Epidermal melanocyte (primary cell): Measurements from ENCODE around the gene STX2.
"Not testable (repeated sequence)": the region's sequence is repeated elsewhere in the genome, so short reads cannot be mapped to it uniquely, and the experiment has no call there.

Experiments used
- DNase-seq: peaks from one replicate; pipeline ENCODE4 v3.0.0; 2011; ENCODE audit warnings: low spot score; ENCODE audit not compliant: insufficient read length

STX2 gene

GRCh38 chr12:130803702-130804101 is 35.3 kb downstream of the STX2 start:
- no peak for DNase-seq

DNA sequence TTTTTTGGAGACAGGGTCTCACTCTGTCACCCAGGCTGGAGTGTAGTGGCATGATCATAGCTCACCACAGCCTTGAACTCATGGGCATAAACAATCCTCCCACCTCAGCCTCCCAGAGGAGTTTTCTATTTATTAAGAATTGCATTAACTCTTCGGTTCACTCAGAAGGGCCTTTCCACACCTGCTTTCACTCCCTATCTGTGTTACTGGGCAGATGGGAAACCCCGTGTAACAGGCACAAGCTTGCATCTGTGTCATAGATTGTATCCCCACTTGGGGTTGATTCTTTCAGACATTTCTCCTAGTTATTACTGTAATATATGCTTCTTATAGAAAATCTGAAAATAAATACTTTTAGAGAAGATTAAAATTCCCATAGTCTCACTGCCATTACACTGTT is 38.7 kb downstream of the STX2 start:
- DNase-seq, result no peak

GRCh38 chr12:130799051-130799450 is 40.0 kb downstream of the STX2 start:
- no peak for DNase-seq

DNA sequence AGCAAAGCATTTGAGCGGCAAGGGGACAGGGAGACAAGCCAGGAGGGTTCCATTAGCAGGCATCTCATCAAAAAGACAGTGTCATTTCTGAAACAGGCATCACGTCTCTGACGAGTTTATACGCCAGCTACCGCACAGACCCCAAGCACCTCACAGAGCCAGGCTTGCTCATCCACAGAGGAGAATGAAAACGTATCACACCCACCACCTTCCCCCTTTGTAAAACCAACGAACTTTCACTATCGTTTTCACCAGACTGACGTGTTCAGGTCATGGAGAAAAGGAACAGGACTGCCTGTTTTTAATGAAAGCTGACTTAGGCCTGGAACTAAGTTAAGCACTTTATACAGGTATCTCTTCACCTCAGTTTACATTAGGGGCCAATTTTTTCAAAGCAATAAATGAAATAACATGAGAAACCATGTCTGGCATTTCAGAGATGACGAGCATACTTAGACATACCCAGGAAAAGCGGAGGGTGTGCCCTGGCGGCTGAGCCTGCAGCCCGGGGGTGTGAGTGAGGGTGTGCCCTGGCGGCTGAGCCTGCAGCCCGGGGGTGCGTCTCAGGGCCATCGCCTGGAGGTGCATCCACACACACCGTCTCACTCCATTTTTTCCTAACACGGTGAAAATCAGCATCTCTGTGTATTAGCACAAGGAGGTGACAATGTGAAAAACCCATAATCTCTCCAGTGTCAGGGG is 41.9 kb downstream of the STX2 start:
- DNase-seq, result no peak

DNA sequence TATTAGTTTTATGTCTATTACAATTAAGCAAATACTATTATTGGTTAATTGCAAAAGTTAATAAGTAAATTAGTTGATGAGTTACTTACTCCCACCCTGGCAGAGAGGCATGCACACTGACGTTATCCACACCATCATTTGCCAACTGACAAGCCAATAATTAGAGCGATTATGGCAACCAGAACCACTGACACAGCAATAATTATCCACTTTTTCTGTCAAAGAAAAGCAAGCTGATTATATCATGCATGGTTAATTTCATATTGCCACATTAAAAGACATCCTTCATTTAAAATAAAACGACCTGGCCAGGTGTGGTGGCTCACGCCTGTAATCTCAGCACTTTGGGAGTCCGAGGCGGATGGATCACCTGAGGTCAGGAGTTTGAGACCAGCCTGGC is 43.1 kb downstream of the STX2 start:
- no peak for DNase-seq

DNA sequence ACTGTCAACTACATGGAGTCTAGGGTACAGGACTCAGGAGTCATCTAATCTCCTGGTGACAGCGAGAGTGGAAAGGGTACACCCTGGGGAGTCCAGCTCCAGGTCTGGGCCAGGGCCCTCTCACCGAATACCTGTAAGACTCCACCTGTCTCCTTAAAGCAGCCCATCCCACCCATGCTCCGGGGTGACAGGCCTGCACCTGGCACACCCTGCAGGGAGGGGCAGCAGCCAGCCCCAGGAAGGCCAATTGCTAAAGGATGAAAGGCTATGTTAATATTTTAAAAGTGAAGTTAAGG is 45.5 kb downstream of the STX2 start:
- DNase-seq, result no peak

DNA sequence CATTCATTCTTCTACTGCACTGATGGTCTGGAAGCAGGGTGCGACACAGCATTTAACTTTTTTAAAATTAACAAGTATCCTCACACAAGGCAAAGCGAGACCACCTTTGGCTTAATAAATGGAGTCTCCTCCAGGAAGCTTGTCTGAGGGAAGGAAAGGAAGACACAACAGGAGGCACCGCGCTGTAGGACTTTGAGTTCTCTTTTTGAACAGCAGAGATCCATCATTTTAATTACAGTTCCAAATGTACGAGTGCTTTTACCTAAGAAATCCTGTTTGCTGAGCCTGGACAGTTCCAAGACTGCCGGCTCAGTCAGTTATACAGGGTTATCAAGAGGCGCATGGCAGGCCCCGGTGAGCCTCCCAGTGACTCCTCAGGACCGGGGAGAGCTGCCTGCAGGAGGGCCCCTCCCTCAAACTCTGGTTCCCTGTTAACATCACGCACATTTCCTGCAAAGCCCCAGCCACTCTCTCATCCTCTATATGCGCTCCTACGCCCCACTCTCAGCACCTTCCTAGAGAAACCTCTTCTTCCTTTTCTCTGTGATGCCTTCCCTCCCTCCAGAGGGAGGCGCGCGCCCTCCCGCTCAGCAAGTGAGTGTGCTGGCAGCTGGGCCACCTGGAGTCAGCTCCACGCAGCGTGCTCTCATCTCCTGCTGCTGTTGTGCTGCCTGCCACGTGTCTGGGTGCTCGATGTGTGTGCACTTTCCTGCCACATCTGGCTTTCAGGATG is 46.1 kb downstream of the STX2 start:
- no peak for DNase-seq

DNA sequence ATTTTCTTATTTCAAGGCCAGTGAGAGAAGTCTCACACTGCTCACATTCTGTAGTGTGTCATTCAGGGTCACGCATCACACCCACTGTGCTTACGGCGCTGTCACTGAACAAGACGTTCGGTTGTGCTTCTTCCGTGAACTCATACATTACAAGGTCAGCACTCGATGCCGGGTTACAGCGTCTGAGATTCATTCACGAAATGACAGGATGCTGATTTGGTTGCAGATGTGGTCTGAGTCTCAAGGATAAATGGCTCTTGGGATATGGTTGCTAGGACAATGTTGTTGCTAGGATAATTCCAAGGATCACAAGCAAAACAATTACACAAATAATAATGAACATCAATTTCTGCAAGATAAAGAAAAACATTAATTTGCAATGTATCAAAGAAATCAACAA is 47.4 kb downstream of the STX2 start:
- no peak for DNase-seq

DNA sequence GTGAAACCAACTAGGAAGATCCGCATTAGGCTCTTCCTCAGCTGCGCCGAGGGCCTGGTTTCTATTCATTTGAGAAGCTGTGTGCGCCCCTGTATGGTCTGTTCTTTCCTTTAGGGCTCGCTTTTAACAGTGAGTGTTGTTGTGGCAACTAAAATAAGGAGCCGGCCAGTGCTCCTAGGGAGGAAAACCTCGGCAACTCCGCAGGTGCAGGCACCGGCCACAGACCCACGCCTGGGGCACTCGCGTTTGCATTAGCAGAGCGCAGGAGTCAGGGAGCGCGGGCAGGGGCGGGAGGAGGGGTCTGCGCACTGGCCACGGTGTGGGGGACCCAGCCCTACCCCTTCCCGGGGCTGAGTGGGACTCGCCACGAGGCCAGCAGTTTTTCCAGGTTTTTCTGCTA is 50.5 kb downstream of the STX2 start:
- no peak for DNase-seq

DNA sequence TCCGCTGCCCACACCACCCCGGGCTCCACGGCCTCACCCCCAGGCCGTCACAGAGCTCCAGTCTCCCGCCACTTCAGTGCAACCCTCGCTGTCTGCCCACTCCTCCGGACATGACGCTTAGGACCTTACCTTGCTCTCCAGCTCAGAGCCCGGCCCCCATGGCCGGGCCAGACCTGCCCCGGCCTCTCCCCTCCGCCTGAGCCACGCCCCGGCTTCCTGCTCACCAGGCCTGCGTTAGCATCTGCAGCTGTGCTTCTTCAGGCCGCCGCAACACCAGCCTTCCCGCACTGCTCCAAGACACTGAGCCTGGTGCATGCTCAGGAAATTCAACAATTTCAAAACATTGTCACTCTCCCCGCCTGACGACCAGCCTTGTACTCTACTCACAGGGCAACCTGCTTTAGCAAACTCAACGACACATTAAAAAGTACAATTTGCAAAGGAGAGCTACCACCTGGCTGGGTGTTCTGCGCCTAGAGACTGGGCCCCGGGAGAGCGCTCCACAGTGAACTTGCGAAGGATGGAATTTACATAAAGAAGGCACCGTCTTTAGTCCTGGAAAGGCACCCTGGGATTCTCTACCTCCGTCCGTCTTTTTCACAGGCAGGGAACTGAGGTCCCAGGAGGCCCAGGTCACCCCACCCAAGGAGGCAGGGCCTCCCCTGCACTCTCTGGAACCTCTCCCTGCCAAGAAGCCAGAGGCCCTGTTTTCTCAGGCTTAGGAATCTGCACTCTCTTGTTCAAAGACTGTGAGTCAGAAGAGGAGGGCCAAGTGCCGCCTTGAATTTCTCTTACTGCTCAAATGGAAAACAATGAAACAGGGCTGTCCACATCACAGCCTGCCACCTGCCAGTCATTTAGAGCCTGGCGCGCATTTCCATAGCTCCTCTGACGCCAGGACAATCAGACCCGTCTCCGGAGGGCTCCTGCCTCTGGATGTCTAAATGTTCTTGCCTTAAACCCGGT is 51.3 kb downstream of the STX2 start:
- no peak for DNase-seq

GRCh38 chr12:130787041-130787440 is 52.0 kb downstream of the STX2 start:
- no peak for DNase-seq

DNA sequence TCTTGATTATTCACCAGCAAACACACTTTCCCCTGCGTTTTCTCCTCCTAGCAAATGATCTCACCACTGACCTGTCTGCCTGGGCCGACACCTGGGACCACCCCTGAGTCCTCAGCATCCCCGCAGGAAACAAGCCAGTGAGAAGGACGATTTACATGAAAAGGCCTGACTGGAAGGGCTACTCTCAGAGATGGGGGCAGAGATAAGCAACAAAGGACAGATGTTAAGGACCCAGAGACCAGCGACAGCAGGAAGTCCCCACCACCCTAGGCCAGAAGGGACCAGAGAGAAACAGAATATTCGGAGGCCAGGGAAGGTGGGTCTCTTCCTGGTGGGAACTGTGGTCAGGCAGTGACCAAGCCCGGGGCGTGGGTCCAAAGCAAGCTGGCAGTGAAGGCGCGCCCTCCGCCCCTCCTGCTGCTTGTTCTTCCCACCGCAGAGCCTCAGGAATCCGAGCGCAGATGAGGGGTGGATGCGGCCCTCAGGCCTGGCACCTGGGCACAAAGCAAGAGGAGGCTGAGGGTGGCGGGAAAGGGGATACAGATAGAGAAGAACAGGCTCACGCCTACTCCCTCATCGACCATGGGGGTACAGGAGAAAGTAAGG is 55.8 kb downstream of the STX2 start:
- no peak for DNase-seq

- not testable (repeated sequence) for DNase-seq
Measured at GRCh38 chr12:130782245-130782644, 56.8 kb downstream of the STX2 start.

DNA sequence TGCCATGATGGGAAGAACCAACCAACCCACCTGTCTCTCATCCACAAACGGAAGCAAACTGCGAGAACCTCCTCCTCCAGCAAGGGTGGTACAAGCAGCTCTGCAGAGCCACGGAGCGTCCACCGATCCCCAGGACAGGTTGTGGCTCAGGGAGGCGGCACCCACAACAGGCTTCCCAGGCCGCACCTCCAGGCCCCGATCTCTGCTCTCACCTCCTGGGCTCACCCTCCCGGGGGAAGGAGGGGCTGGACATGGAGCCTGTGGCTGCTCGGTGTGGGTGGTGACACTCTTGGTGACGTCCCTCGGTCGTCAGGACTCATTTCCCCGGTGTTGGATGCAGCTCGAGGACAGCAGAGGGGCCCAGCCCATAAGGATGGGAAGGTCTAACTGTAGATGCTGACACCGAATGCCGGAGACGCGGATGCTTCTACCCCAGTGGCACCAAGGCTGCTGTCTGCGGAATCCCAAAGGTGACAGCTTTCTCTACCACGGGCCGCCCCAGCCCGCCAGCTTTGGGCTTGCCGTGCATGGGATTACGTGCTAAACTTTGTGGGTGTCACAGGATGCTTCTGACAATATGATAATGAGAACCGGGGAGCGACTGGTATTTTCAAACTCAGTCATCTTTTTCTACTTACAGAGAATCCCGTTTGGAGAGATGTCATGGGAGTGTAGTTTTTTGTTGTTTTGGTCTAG is 58.0 kb downstream of the STX2 start:
- DNase-seq, result no peak

DNA sequence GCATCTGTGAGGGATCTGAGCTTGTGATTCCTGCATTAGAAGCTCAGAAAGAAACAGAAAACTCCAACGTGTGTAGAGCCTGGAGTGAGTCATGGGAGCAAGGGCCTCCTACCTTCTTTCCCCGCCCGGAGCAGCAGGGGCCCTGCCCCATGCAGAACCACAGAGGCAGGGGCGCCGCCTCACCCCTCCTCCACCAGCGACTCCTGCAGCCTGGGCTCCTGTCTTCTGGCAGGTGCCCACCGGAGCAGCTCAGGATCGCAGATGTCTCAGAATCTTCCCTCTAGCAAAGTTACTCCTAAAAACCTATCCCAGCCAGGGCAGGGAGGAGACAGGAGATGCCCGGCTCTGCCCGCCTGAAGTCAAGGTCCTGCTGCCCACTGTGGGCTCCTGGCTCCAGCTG is 58.7 kb downstream of the STX2 start:
- no peak for DNase-seq

GRCh38 chr12:130778776-130779175 is 60.3 kb downstream of the STX2 start:
- no peak for DNase-seq

GRCh38 chr12:130776857-130777339 is 62.2 kb downstream of the STX2 start:
- no peak for DNase-seq

DNA sequence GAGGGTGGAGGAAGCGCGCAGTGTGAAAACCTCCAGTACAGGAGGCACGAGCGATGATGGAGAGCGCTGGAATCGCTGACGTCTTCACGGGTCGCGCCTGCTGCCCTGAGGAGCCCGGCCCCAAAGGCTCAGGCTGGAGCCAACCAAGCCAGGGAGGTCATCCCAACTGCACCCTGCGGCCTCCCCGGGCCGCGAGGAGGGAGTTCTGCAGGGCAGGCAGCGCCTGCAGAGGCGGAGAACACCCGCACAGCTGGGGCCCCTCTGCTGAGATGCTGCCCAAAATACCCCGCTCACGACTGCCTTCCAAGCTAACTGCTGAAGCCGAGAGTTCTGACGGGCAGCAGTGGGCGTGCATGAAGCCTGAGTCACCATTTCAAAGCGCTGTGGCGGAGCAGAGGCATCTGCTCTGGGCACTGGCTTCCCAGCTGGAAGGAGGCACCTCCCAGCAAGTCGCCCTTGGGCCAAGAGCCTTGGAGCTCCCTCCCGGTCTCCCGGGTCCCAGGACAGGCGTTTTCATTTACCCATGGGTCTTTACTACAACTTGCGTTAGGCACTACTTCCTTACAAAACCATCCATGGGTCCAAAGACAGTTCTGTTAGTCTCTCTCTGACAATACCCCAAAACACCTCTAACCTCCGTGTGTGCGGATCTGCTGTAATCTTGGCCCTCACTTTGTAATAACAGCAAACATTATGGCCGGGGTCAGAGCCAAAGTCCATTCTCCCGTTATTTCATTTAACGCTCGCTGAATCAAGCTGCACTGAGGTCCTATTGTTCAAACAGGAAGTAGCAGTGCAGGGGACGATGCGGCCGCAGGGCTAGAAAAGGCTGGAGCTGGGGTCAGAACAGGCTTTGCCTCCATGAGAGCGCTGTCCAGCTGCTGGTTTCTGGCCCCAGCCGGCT is 62.8 kb downstream of the STX2 start:
- peak; percentile 91 for DNase-seq

DNA sequence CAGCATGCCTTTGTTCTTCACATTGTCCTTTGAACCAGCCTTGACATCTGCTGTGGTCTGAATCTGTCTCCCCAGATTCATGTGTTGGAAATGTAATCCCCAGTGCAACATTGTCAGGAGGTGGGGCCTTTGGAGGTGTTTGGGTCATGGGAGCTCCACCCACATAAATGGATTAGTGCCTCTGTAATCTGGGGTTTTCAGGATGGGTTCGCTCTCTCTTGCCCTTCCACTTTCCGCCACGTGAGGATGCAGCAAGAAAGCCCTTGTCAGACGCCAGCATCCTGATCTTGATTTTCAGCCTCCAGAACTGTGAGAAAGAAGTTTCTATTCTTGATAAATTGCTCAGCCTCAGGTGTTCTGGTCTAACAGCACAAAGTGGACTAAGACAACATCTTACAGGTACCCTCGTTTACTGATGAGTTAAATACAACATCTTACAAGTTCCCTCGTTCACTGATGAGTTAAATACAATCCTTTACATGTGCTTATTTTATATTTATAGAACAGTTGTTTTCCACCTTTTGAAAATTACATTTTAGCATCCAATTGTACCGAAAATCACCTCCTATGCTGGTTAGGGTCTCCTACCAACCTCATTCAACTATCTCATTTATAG is 68.5 kb downstream of the STX2 start:
- DNase-seq, result no peak

- DNase-seq, result no peak
Measured at GRCh38 chr12:130768120-130768519, 70.9 kb downstream of the STX2 start.
